ENCODE results near the gene ERLEC1. TPM values are rescaled to one million over a fixed set of nuclear protein-coding genes. Genes with fewer than 3 reads are reported as not detected.

ERLEC1 gene
- polyA plus RNA-seq, 3 donors from 2014 or later: 43.2 to 94.3 (median 46.0) TPM

GRCh38 chr2:53765767-53766166 is 21.1 kb upstream of the ERLEC1 start:
- Mint-ChIP-seq H3K9me3 (no peaks in the 10 kb centered on the region), H3K4me3 (peak overlapping the region in 3 of 5 donors; percentile 15 to 28 (median 26)), H3K27me3 (ENCODE audit: low read depth in 3 of 3) (peaks cover 0 to 3% (median 0%) of the 10 kb centered on the region in 3 donors), H3K36me3 (peaks cover 0 to 10% (median 3%) of the 10 kb centered on the region in 3 donors), H3K4me1 (peaks cover 15 to 26% of the 10 kb centered on the region in 2 donors), H3K27ac (peak overlapping the region in 1 of 6 donors; percentile 79)
- DNase-seq: no peak

GRCh38 chr2:53767405-53768241 is 19.2 kb upstream of the ERLEC1 start, which contains the start of gene CHAC2:
CHAC2 (plus strand) TSS chr2:53767804; CDS start chr2:53767887, 83 bp downstream.
- Mint-ChIP-seq H3K36me3 (peaks cover 0 to 3% (median 0%) of the 10 kb centered on the region in 3 donors), H3K4me1 (peaks cover 15 to 26% of the 10 kb centered on the region in 2 donors), H3K27me3 (ENCODE audit: low read depth in 3 of 3) (peaks cover 0 to 3% (median 0%) of the 10 kb centered on the region in 3 donors), H3K27ac (peak within 1 kb of the TSS; percentile 73 to 96 (median 94)), H3K9me3 (no peaks in the 10 kb centered on the region), H3K4me3 (peak within 1 kb of the TSS; percentile 87 to 95 (median 93))
- peak; percentile 80 to 85 (median 82) for DNase-seq

- no peak for DNase-seq
These were observed 18.7 kb upstream of the ERLEC1 start for GRCh38 chr2:53768242-53768542.

GRCh38 chr2:53769318-53769945 is 17.4 kb upstream of the ERLEC1 start:
- Mint-ChIP-seq H3K27ac (peak overlapping the region in 1 of 6 donors; percentile 28), H3K36me3 (no peaks in the 10 kb centered on the region), H3K27me3 (ENCODE audit: low read depth in 3 of 3) (peaks cover 0 to 3% (median 0%) of the 10 kb centered on the region in 3 donors), H3K4me3 (no peak overlapping the region), H3K9me3 (no peaks in the 10 kb centered on the region), H3K4me1 (peaks cover 17 to 26% of the 10 kb centered on the region in 2 donors)
- no peak for DNase-seq

More at GRCh38 chr2:53768242-53768542, 18.7 kb upstream of the ERLEC1 start:
- Mint-ChIP-seq H3K27ac (peak overlapping the region; percentile 73 to 96 (median 94)), H3K36me3 (peaks cover 0 to 3% (median 0%) of the 10 kb centered on the region in 3 donors), H3K4me1 (peaks cover 15 to 26% of the 10 kb centered on the region in 2 donors), H3K4me3 (peak overlapping the region; percentile 87 to 95 (median 93)), H3K27me3 (ENCODE audit: low read depth in 3 of 3) (peaks cover 0 to 3% (median 0%) of the 10 kb centered on the region in 3 donors), H3K9me3 (no peaks in the 10 kb centered on the region)

- Mint-ChIP-seq H3K36me3 (no peaks in the 10 kb centered on the region), H3K4me1 (peaks cover 17 to 26% of the 10 kb centered on the region in 2 donors), H3K27ac (peak overlapping the region in 1 of 6 donors; percentile 28), H3K27me3 (ENCODE audit: low read depth in 3 of 3) (peaks cover 0 to 3% (median 0%) of the 10 kb centered on the region in 3 donors), H3K9me3 (no peaks in the 10 kb centered on the region), H3K4me3 (no peak overlapping the region)
- no peak for DNase-seq
These were observed 16.6 kb upstream of the ERLEC1 start for GRCh38 chr2:53770264-53770663.

GRCh38 chr2:53777134-53777533 is 9.7 kb upstream of the ERLEC1 start:
- peaks cover 0 to 9% (median 7%) of the 10 kb centered on the region in 3 donors for H3K36me3 Mint-ChIP-seq
- no peak for DNase-seq
- H3K9me3 Mint-ChIP-seq: no peaks in the 10 kb centered on the region
- H3K4me1 Mint-ChIP-seq: peaks cover 17 to 27% of the 10 kb centered on the region in 2 donors
- no peak overlapping the region for H3K4me3 Mint-ChIP-seq
- no peaks in the 10 kb centered on the region for H3K27me3 Mint-ChIP-seq (ENCODE audit: low read depth in 3 of 3)
- H3K27ac Mint-ChIP-seq: peak overlapping the region in 2 of 6 donors; percentile 0 to 80

- H3K27me3 Mint-ChIP-seq (ENCODE audit: low read depth in 3 of 3): no peaks in the 10 kb centered on the region
- H3K4me3 Mint-ChIP-seq: no peak overlapping the region
- no peak for DNase-seq
- peaks cover 20 to 42% of the 10 kb centered on the region in 2 donors for H3K4me1 Mint-ChIP-seq
- H3K27ac Mint-ChIP-seq: no peak overlapping the region
- no peaks in the 10 kb centered on the region for H3K9me3 Mint-ChIP-seq
- H3K36me3 Mint-ChIP-seq: peaks cover 0 to 11% (median 7%) of the 10 kb centered on the region in 3 donors
These were observed 8.2 kb upstream of the ERLEC1 start for GRCh38 chr2:53778536-53779162.

- H3K36me3 Mint-ChIP-seq: peaks cover 0 to 11% (median 7%) of the 10 kb centered on the region in 3 donors
- no peak overlapping the region for H3K4me3 Mint-ChIP-seq
- no peak overlapping the region for H3K27ac Mint-ChIP-seq
These were observed 6.8 kb upstream of the ERLEC1 start for GRCh38 chr2:53780056-53780455.

GRCh38 chr2:53782676-53783075 is 4.2 kb upstream of the ERLEC1 start:
- no peak overlapping the region for H3K27ac Mint-ChIP-seq
- DNase-seq: no peak
- no peaks in the 10 kb centered on the region for H3K9me3 Mint-ChIP-seq
- H3K36me3 Mint-ChIP-seq: peaks cover 0 to 11% (median 7%) of the 10 kb centered on the region in 3 donors
- peaks cover 6 to 15% (median 11%) of the 10 kb centered on the region in 3 donors for H3K27me3 Mint-ChIP-seq (ENCODE audit: low read depth in 3 of 3)
- H3K4me1 Mint-ChIP-seq: peaks cover 43 to 66% of the 10 kb centered on the region in 2 donors
- no peak overlapping the region for H3K4me3 Mint-ChIP-seq

More at GRCh38 chr2:53780056-53780455, 6.8 kb upstream of the ERLEC1 start:
- Mint-ChIP-seq H3K27me3 (ENCODE audit: low read depth in 3 of 3) (no peaks in the 10 kb centered on the region), H3K4me1 (peaks cover 30 to 56% of the 10 kb centered on the region in 2 donors), H3K9me3 (no peaks in the 10 kb centered on the region)
- DNase-seq: no peak

- H3K4me1 Mint-ChIP-seq: peaks cover 51 to 79% of the 10 kb centered on the region in 2 donors
- peak overlapping the region; percentile 1 to 98 (median 24) for H3K27ac Mint-ChIP-seq
- no peak for DNase-seq
- peak overlapping the region; percentile 0 to 97 (median 27) for H3K4me3 Mint-ChIP-seq
- no peaks in the 10 kb centered on the region for H3K9me3 Mint-ChIP-seq
- peaks cover 9 to 17% (median 13%) of the 10 kb centered on the region in 3 donors for H3K27me3 Mint-ChIP-seq (ENCODE audit: low read depth in 3 of 3)
- peaks cover 0 to 8% (median 7%) of the 10 kb centered on the region in 3 donors for H3K36me3 Mint-ChIP-seq
These were observed 2.4 kb upstream of the ERLEC1 start for GRCh38 chr2:53784436-53784835.

GRCh38 chr2:53785366-53785765 is 1.5 kb upstream of the ERLEC1 start:
- peaks cover 0 to 4% (median 0%) of the 10 kb centered on the region in 3 donors for H3K36me3 Mint-ChIP-seq
- peak overlapping the region; percentile 94 to 100 (median 97) for H3K4me3 Mint-ChIP-seq
- H3K9me3 Mint-ChIP-seq: no peaks in the 10 kb centered on the region
- H3K27ac Mint-ChIP-seq: peak overlapping the region in 5 of 6 donors; percentile 1 to 99 (median 96)
- H3K27me3 Mint-ChIP-seq (ENCODE audit: low read depth in 3 of 3): peaks cover 9 to 17% (median 13%) of the 10 kb centered on the region in 3 donors
- H3K4me1 Mint-ChIP-seq: peaks cover 48 to 72% of the 10 kb centered on the region in 2 donors
- no peak for DNase-seq

- Mint-ChIP-seq H3K9me3 (no peaks in the 10 kb centered on the region), H3K4me1 (peaks cover 50 to 79% of the 10 kb centered on the region in 2 donors), H3K27ac (peak overlapping the region; percentile 96 to 99 (median 98)), H3K4me3 (peak overlapping the region; percentile 94 to 100 (median 97)), H3K36me3 (peaks cover 0 to 4% (median 0%) of the 10 kb centered on the region in 3 donors), H3K27me3 (ENCODE audit: low read depth in 3 of 3) (peaks cover 9 to 17% (median 13%) of the 10 kb centered on the region in 3 donors)
- no peak for DNase-seq
These were observed 516 bp upstream of the ERLEC1 start for GRCh38 chr2:53786352-53786704.

- Mint-ChIP-seq H3K36me3 (no peaks in the 10 kb centered on the region), H3K27ac (peak overlapping the region; percentile 96 to 99 (median 98)), H3K4me3 (peak overlapping the region; percentile 94 to 100 (median 97)), H3K9me3 (no peaks in the 10 kb centered on the region), H3K27me3 (ENCODE audit: low read depth in 3 of 3) (peaks cover 9 to 17% (median 13%) of the 10 kb centered on the region in 3 donors), H3K4me1 (peaks cover 48 to 78% of the 10 kb centered on the region in 2 donors)
- DNase-seq: peak in 2 of 3 donors; percentile 5 to 19
These were observed 908 bp downstream of the ERLEC1 start for GRCh38 chr2:53787614-53788289.

Data from immature natural killer cell (primary cell).